Gastroesophageal sphincter (tissue), 3 donors: Measurements from ENCODE around the gene UNC93B1.

Source experiments
- CTCF ChIP-seq, 4 experiments: fragments of 200-600 bp in 2 of 4; fragments of 450-650 bp in 2 of 4; sonication (generic) in 1 of 4; IDR thresholded peaks; one replicate each; pipeline ENCODE4 v1.5.1; 2017 to 2019; ENCODE audit warnings: antibody characterized with exemption in 4 of 4, mild to moderate bottlenecking in 2 of 4, moderate library complexity in 2 of 4
- POLR2AphosphoS5 ChIP-seq: sonication (generic); formaldehyde crosslinking; IDR thresholded peaks from one replicate; pipeline ENCODE4 v1.6.1; 2017; ENCODE audit warnings: antibody characterized with exemption

DNA sequence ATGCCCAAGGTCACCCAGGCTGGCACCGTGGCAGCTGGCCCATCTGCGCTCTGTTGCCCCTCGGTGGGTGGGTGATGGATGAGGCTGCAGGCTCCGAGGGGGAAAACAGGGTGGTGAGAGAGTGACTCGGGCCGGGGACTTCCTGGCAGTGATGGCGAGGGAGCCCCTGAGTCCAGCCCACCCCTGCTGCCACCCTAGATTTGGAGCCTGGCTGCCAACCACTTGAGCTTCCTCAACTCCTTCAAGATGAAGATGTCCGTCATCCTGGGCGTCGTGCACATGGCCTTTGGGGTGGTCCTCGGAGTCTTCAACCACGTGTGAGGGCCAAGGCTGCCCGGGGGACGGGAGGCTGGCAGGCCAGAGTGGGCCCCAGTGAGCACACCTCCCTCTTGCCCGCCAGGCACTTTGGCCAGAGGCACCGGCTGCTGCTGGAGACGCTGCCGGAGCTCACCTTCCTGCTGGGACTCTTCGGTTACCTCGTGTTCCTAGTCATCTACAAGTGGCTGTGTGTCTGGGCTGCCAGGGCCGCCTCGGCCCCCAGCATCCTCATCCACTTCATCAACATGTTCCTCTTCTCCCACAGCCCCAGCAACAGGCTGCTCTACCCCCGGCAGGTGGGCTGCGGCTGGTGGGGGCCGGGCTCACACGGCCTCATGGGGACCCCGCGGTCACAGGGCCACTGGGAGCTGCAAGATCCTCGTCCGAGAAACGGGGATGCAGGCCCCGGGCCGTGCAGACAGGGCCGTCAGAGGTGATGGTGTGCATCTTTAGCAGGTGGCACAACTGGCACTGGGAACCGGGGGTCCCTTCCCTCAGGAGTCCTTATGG, 45.0 kb upstream of the UNC93B1 start:
- TF ChIP-seq POLR2AphosphoS5 = no peak
- no peak for TF ChIP-seq CTCF (IDR thresholded peaks at IDR 0.05)
